Activated CD4-positive, alpha-beta T cell treated with anti-CD3 and anti-CD28 coated beads for 4 hours (primary cell): ENCODE measurements around the gene TMEM208.
A peak's percentile ranks its signal among the peaks of the same experiment; 100 is the strongest.

Experiments used
- DNase-seq, 2 donors: peaks; one replicate each; pipeline ENCODE4 v3.0.0-alpha.2; 2020

The TMEM208 gene

GRCh38 chr16:67210069-67210937, 16.6 kb upstream of the TMEM208 start:
- no peak for DNase-seq

- no peak for DNase-seq
Measured at GRCh38 chr16:67211674-67212073, 15.3 kb upstream of the TMEM208 start.

- DNase-seq, result no peak
Measured at GRCh38 chr16:67212766-67213165, 14.2 kb upstream of the TMEM208 start.

- DNase-seq, result no peak
Measured at GRCh38 chr16:67213197-67214019, 13.5 kb upstream of the TMEM208 start.

- DNase-seq, result no peak
Measured at GRCh38 chr16:67215706-67216105, 11.2 kb upstream of the TMEM208 start.

- no peak for DNase-seq
Measured at GRCh38 chr16:67216612-67217490, 10.1 kb upstream of the TMEM208 start.

- no peak for DNase-seq
Measured at GRCh38 chr16:67223992-67224391, 2.9 kb upstream of the TMEM208 start.

- DNase-seq, result no peak
Measured at GRCh38 chr16:67226295-67226803, 581 bp upstream of the TMEM208 start.

- no peak for DNase-seq
Measured at GRCh38 chr16:67227567-67227921, 614 bp downstream of the TMEM208 start.

- DNase-seq, result no peak
Measured at GRCh38 chr16:67228034-67228785, 1.3 kb downstream of the TMEM208 start.

- DNase-seq, result no peak
Measured at GRCh38 chr16:67228905-67229304, 2.0 kb downstream of the TMEM208 start.

- no peak for DNase-seq
Measured at GRCh38 chr16:67229906-67230808, 3.2 kb downstream of the TMEM208 start.

- no peak for DNase-seq
Measured at GRCh38 chr16:67230809-67231660, 4.1 kb downstream of the TMEM208 start.

- DNase-seq, result no peak
Measured at GRCh38 chr16:67233596-67233995, 6.7 kb downstream of the TMEM208 start.

GRCh38 chr16:67234180-67234597, 7.3 kb downstream of the TMEM208 start:
- no peak for DNase-seq

- DNase-seq, result peak; percentile 48 to 59
Measured at GRCh38 chr16:67235816-67236562, 9.1 kb downstream of the TMEM208 start.

GRCh38 chr16:67236563-67237395, 9.8 kb downstream of the TMEM208 start:
- DNase-seq, result peak; percentile 60 to 71
